GM23338 (cell line): ENCODE measurements around the gene UGDH.

Experiments used
- CREB1 ChIP-seq: fragments of 250-450 bp; sonication (Bioruptor Pico); IDR thresholded peaks from 2 replicates; pipeline ENCODE4 v1.5.0; 2020; ENCODE audit warnings: low read depth, mild to moderate bottlenecking, moderate library complexity
- EZH2 ChIP-seq: fragments of 200-600 bp; sonication (generic); IDR thresholded peaks from one replicate; pipeline ENCODE4 v1.8.0; 2017; ENCODE audit warnings: antibody characterized with exemption, mild to moderate bottlenecking, low read depth; ENCODE audit not compliant: unreplicated experiment
- EZH2phosphoT487 ChIP-seq: fragments of 200-600 bp; sonication (generic); IDR thresholded peaks from one replicate; pipeline ENCODE4 v1.8.1; 2018; ENCODE audit warnings: antibody characterized with exemption; ENCODE audit not compliant: unreplicated experiment
- JUNB ChIP-seq: IDR thresholded peaks from one replicate; pipeline ENCODE4 v1.6.1; 2016; ENCODE audit warnings: antibody characterized with exemption; ENCODE audit not compliant: unreplicated experiment
- POLR2AphosphoS5 ChIP-seq: IDR thresholded peaks from 2 replicates; pipeline ENCODE4 v1.6.1; 2016; ENCODE audit warnings: antibody characterized with exemption, low read depth
- TF ChIP-seq, protein P1 (sequence below), 2 experiments: fragments of 200-600 bp in 1 of 2; sonication (generic) in 1 of 2; conservative IDR thresholded peaks; 2 replicates each; pipeline versions ENCODE4 v1.5.1 to v1.6.1; 2016 to 2017; ENCODE audit warnings: antibody characterized with exemption in 2 of 2, low read depth in 2 of 2, mild to moderate bottlenecking in 2 of 2, moderate library complexity in 1 of 2
- TF ChIP-seq, protein P2 (sequence below): IDR thresholded peaks from 2 replicates; pipeline ENCODE4 v1.6.1; 2016; ENCODE audit warnings: antibody characterized with exemption
- TF ChIP-seq, protein P3 (sequence below): IDR thresholded peaks from one replicate; pipeline ENCODE4 v1.6.1; 2018; ENCODE audit warnings: antibody characterized with exemption; ENCODE audit not compliant: unreplicated experiment

DNA sequence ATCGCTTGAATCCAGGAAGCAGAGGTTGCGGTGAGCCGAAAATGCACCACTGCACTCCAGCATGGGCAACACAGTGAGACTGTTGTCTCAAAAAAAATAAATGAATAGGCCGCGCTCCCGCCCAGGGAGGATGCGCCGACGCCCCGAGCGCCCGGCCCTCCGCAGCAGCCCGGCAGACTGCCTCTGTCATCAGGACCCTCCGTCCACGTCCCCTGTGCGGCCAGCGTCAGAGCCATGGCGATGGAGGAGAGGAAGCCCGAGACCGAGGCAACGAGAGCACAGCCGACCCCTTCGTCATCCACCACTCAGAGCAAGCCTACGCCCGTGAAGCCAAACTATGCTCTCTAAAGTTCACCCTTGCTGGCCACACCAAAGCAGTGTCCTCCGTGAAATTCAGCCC, 47.0 kb downstream of the UGDH start:
- TF ChIP-seq, protein P1, sequence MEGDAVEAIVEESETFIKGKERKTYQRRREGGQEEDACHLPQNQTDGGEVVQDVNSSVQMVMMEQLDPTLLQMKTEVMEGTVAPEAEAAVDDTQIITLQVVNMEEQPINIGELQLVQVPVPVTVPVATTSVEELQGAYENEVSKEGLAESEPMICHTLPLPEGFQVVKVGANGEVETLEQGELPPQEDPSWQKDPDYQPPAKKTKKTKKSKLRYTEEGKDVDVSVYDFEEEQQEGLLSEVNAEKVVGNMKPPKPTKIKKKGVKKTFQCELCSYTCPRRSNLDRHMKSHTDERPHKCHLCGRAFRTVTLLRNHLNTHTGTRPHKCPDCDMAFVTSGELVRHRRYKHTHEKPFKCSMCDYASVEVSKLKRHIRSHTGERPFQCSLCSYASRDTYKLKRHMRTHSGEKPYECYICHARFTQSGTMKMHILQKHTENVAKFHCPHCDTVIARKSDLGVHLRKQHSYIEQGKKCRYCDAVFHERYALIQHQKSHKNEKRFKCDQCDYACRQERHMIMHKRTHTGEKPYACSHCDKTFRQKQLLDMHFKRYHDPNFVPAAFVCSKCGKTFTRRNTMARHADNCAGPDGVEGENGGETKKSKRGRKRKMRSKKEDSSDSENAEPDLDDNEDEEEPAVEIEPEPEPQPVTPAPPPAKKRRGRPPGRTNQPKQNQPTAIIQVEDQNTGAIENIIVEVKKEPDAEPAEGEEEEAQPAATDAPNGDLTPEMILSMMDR (conservative IDR thresholded peaks at IDR 0.05; ENCODE audit: low read depth in 2 of 2): no peak
- TF ChIP-seq EZH2phosphoT487: no peak
- TF ChIP-seq EZH2: no peak
- TF ChIP-seq POLR2AphosphoS5: no peak
- TF ChIP-seq, protein P2, sequence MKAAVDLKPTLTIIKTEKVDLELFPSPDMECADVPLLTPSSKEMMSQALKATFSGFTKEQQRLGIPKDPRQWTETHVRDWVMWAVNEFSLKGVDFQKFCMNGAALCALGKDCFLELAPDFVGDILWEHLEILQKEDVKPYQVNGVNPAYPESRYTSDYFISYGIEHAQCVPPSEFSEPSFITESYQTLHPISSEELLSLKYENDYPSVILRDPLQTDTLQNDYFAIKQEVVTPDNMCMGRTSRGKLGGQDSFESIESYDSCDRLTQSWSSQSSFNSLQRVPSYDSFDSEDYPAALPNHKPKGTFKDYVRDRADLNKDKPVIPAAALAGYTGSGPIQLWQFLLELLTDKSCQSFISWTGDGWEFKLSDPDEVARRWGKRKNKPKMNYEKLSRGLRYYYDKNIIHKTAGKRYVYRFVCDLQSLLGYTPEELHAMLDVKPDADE: no peak
- no peak for TF ChIP-seq CREB1 (CRISPR knock-in tag)
- TF ChIP-seq JUNB: no peak
- TF ChIP-seq, protein P3, sequence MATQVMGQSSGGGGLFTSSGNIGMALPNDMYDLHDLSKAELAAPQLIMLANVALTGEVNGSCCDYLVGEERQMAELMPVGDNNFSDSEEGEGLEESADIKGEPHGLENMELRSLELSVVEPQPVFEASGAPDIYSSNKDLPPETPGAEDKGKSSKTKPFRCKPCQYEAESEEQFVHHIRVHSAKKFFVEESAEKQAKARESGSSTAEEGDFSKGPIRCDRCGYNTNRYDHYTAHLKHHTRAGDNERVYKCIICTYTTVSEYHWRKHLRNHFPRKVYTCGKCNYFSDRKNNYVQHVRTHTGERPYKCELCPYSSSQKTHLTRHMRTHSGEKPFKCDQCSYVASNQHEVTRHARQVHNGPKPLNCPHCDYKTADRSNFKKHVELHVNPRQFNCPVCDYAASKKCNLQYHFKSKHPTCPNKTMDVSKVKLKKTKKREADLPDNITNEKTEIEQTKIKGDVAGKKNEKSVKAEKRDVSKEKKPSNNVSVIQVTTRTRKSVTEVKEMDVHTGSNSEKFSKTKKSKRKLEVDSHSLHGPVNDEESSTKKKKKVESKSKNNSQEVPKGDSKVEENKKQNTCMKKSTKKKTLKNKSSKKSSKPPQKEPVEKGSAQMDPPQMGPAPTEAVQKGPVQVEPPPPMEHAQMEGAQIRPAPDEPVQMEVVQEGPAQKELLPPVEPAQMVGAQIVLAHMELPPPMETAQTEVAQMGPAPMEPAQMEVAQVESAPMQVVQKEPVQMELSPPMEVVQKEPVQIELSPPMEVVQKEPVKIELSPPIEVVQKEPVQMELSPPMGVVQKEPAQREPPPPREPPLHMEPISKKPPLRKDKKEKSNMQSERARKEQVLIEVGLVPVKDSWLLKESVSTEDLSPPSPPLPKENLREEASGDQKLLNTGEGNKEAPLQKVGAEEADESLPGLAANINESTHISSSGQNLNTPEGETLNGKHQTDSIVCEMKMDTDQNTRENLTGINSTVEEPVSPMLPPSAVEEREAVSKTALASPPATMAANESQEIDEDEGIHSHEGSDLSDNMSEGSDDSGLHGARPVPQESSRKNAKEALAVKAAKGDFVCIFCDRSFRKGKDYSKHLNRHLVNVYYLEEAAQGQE: no peak
